Ramos (cell line): ENCODE measurements around the gene COL1A1.

Source experiments
- in situ Hi-C: fragments of 300-500 bp; cut with MboI; formaldehyde crosslinking; loops from one replicate; pipeline ENCODE4 v1.14.3; 2022; ENCODE audit warnings: low sequenced_read_pairs; ENCODE audit not compliant: unreplicated experiment

Gene COL1A1

DNA sequence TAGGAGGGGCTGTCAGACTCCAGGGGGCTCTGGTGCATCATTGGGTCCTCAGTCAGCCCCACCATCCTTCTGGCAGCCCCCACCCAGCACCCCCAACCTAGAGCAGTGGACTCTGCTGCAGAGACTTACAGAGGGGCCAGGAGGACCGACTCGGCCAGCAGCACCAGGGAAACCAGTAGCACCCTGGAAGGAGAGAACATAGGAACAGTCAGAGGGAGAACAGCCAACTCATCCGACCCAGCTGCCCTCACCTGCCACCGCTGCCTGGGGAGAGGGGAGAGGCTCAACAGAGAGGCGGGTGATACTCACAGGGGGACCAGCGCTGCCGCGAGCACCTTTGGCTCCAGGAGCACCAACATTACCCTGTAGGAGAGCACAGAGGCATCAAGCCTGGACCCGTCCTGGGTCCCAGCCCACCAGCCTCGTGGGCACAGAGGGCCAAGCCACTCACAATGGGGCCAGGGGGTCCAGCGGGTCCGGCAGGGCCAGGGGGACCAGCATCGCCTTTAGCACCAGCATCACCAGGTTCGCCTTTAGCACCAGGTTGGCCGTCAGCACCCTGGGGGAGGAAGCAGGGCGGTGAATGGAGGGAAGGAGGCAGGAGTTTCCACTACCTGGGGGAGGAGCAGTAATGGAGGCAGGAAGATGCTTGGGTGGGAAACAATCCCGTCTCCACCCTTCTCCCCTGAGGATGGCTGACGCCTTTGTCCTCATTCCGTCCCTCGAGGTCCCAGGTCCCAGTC, 11.7 kb downstream of the COL1A1 start:
- in situ Hi-C loops = no loop called here

GRCh38 chr17:50188921-50189549, 12.4 kb downstream of the COL1A1 start:
- in situ Hi-C loops = no loop called here

GRCh38 chr17:50188531-50188920, 12.9 kb downstream of the COL1A1 start:
- in situ Hi-C loops = no loop called here

- in situ Hi-C loops = no loop called here
Observed at GRCh38 chr17:50187751-50188530, 13.5 kb downstream of the COL1A1 start.

DNA sequence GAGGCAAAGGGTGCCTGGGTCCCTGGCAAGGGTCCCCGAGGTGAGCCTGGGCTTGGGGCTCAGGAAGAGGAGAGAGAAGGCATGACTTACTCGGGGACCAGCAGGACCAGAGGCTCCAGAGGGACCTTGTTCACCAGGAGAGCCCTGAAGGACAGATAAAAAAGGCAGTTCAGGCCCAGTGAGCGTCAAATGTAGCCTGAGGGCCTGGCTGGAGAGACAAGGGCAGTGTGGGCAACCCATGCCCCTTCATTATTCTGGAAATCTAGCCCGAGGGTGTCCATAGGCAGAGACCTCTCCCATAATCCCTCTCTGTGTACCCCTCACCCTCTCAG, 14.1 kb downstream of the COL1A1 start:
- in situ Hi-C loops = no loop called here

GRCh38 chr17:50186661-50187393, 14.6 kb downstream of the COL1A1 start:
- in situ Hi-C loops = no loop called here

- in situ Hi-C loops = no loop called here
Observed at GRCh38 chr17:50185631-50186471, 15.6 kb downstream of the COL1A1 start.

GRCh38 chr17:50184611-50185398, 16.6 kb downstream of the COL1A1 start:
- in situ Hi-C loops = no loop called here

DNA sequence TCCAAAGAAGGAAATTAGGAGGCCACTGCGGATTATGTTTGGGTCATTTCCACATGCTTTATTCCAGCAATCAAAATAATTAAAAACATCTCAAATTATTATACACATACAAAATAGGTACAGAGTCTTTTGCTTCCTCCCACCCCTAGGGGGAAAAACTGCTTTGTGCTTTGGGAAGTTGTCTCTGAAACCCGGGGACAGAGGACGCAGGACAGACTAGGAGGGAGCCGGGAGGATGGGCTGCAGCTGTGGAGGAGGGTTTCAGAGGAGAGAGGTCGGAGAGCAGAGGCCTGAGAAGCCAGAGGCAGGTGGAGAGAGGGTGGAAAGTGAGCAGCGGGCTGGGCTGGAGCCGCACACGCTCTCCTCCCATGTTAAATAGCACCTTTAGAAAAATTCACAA, 17.4 kb downstream of the COL1A1 start:
- in situ Hi-C loops = no loop called here

GRCh38 chr17:50183421-50183994, 17.9 kb downstream of the COL1A1 start:
- in situ Hi-C loops = no loop called here

DNA sequence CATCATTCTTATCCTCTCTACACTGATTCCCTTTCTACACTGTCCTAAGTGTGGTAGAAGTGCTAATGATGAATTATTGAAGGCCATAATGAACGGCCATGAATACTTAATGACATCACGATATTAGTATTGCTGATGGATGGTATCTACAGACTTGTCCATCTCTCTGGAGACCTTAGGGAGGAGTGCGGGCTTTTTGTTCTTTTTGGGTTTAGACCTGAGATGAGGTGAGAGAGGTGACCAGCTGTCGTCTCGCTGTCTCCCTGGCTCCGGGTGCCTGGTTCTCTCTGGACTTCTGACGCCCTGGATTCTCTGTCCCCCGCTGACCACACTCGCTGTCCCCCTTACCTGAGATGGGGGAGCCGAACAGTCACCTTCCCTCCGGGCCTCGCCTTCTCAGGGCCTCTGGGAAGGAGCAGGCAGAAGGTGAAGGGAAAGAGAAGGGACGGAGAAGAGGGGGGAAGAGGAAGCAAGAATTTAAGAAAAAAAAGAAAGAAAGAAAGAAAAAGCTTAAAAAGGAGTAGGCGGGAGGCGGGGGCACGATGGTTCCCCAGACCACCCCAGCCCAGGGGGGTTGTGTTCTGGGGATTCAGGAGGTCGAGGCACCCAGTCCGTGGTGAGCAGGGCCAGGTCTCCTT, 18.5 kb downstream of the COL1A1 start:
- in situ Hi-C loops = no loop called here

DNA sequence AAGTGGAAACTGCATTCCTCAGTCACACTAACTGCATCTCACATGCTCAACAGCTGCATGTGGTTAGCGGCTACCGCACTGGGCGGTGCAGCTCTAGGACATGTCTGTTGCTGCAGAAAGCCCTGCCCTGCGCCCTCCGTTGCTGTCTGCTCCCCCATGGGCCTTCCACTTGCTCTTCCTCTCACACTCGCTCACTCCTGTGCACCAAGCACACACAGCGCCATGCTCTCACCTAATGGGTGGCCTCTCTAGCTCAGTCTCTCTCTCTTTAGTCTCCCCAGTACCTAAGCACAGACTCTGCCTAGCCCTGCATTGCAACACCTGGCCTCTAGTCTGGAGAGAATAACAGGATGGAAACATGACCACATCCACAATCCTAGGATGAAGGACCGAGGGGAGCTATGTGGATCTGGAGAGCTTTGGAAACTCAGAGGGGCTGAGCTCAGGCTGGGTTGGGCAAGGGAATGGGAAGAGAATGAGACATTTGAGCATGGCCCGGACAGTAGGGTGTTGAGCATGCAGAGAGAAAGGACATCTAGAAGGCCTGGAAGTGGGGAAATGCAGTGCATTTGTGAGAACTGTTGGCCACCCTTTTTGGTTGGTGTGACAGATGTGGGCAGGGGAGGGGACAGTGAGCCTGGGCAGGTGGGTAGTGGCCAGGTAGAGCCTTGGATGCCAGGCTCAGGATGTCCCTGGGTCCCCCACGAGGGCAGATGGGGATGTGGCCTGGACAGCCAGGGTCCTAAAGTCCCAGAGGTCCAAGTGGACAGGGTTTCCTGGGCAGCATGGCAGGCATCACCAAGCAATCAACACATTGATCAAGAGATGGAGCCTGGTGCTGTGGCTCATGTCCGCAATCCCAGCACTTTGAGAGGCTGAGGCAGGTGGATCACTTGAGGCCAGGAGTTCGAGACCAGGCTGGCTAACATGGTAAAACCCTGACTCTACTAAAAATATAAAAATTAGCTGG, 19.6 kb downstream of the COL1A1 start:
- in situ Hi-C loops = no loop called here

- in situ Hi-C loops = no loop called here
Observed at GRCh38 chr17:50181144-50181543, 20.3 kb downstream of the COL1A1 start.

- in situ Hi-C loops = no loop called here
Observed at GRCh38 chr17:50180620-50181019, 20.8 kb downstream of the COL1A1 start.

GRCh38 chr17:50180111-50180510, 21.3 kb downstream of the COL1A1 start:
- in situ Hi-C loops = no loop called here

- in situ Hi-C loops = loop anchor here (10.0 kb wide), 1 partner anchor 107 kb away; no protein-coding TSS in a partner anchor
Observed at GRCh38 chr17:50177983-50178834, 23.2 kb downstream of the COL1A1 start.
